Endothelial cell of hepatic sinusoid (primary cell): ENCODE results near the gene SLC5A10.

Experiments used
- in situ Hi-C: cut with HindIII; loops from 2 replicates; pipeline ENCODE4 v1.10.0; 2017; ENCODE audit warnings: low sequenced_read_pairs

The SLC5A10 gene

DNA sequence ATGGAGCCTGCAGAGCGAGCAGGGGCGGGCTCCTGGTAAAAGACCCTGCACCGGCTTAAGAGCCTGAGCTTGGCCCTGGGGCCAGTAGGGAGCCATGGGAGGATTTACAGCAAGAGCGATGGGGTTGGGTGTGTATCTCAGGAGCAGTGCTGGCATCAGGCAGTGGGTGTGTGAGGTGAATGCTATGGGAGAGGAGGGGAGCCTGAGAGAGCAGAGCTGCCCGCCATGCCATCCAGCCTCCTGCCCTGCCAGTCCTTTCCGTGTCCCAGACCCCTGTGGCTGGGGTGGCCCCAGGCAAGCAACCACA is 29.3 kb downstream of the SLC5A10 start:
- in situ Hi-C loops: no loop called here

DNA sequence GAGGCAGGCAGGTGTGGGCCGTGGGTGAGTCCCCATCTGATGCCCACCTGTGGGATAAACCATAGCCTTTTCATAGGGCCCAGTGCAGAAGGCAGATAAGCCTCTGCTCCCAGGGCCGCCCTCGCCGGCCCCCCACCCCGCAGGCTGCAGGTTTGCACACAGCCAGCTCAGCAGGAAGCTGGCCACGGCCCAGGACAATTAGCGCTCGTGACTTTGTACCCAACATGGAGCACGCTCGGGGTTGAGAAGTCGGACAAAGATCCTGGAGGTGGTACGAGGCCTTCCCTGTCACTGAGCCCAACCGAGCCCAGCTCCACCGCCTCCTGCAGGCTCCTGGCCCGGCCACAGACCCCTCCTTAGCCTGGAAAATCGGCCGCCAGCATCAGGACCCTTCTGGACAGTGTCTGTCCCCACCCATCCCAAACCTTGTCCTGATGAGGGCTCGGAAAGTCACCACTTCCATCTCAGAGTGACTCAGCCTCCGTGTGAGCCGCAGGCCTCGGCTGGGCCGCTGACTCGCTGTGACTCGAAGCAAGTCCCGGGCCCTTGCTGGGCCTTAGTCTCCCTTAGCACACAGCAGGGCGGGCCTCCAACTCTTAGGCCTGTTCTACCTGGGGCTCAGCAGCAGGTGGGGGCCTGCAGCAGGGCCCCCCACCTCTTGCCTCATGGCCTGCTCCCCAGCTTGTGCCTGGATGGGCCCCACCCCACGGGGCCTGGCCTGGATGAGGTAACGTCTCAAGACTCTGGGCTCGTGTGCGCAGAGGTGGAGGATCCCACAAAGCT is 29.9 kb downstream of the SLC5A10 start:
- in situ Hi-C loops: no loop called here

DNA sequence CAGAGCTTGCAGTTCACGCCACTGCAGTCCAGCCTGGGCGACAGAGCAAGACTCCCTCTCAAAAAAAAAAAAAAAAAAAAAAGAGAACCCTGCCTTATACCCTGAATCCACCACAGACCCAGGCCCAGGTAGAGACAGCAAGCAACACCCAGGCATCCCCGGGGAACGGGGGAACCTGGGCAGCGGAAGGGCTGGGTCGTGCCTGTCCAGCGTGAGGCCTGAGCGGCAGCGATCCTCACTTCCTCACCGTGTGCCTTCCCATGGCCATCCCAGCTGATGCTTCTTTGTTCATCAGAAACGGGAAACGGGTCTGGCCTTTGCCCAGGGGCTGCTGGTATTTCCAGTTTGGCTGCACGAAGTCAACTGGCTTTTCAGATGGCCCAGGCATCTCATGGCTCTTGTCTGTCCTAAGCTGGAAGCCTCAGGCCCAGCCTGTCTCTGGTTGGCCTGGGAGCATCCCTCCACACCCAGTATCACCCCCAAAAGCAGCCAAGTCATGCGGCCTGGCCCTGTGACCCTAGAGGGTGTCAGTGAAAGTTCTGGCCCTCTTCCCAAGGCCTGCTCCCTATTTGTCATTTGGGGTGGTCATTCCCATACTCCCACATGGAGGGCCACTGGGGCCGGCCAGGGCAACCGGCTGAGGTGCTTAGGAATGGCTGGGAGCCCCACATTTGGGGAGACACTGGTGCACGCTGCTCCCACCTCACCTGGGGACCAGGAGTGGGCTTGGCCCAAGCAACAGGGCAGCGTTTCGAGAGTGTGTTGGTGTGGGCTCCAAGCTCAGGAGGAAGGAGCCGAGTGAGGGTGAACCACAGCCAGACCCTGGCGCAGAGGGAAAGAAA is 32.5 kb downstream of the SLC5A10 start:
- in situ Hi-C loops: no loop called here

DNA sequence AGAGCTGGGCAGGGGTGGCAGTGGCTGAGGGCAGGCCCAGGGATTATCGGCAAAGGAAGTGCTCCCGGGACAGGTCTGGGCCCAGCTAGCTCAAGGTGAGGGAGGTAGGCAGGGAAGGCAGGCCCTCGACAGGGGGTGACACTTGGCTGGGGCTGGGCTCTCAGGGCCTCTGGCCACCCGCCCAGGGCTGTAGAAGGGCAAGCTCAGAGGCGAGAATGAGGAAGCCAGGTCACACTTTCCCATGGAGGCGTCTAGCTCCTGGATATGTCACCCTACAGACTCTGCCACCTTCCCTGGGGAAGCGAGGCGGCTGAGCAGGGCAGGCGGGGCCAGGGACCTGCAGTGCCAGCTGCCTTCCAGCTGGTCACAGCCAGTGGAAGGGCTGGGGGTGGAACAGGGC is 33.5 kb downstream of the SLC5A10 start:
- in situ Hi-C loops: no loop called here

DNA sequence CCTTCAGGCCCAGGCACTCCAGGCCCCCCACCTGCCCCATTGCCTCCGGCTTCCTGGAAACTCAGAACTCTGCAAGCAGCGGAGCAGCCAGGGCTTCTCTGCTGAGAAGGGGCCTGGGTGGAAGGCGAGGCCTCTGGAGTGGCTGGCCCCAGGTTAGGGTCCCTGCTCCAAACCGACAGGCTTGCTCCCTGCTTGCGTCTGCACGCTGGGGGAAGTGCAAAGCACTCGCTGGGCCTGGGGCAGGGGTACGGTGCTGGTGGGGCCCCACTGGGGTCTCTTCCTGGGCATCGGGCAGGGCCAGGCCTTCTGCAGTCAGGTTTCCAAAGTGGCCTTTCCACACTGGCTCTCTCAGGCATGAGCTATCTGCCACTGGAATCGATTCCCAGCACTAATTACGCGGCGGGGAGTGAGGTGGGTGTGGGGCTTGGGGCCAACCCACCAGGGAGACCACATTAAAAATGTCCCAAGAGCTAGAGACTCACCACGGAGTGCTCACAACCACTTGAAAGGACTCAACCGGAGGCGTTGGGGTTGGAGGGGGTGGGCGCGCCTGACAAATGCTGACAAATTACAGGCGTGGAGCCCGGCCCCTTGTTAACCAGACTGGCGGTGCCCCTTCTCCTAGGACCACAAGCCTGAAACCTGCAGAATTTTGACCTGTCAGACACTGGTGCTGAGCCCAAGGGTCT is 34.7 kb downstream of the SLC5A10 start:
- in situ Hi-C loops: no loop called here

DNA sequence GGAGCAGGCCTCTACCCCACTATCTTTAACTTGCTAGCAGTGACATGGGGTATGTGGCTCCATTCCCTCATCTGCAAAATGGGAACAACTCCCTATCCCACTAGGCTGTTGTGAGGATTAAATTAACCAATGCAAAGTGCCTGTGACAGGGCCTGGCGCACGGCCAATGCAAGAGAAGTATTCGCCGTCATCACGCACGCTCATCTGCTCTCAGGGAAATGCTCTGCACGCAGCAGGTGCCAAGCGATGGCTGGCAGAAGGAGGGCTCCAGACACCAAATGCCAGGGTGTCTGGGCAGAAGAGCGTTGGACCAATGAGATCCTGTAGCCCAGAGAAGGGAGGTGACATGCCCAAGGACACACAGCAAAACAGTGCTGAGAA is 35.3 kb downstream of the SLC5A10 start:
- in situ Hi-C loops: no loop called here

DNA sequence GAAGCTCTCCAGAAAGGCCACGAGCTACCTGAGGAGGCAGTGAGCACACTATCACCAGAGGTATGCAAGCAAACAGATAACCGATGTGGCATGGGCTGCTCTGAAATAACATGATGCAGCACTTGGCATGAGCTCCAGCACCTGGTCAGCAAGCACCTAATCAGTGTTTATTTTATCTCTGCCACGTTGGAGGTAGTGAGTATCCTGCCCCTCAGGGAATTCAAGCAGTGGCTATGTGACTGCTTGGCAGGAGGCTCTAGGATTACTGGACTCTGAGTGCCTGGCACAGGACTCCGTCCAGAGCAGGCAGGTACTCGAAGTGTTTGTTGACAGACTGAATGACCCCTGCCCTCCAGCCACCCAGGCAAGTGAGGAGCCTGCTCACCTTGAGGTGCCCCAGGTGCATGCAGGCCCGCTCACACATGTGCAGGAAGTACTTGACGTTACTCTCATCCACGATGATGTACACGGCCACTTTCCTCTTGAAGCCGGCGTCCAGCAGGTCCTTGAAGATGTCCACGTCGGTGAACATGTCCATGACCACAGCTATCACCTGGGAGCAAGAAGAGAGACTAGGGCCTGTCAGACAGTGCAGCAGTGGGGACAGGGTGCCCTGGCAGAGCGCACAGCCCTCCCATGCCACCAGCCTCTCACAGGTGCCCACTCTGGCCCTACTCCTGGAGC is 36.0 kb downstream of the SLC5A10 start:
- in situ Hi-C loops: no loop called here

DNA sequence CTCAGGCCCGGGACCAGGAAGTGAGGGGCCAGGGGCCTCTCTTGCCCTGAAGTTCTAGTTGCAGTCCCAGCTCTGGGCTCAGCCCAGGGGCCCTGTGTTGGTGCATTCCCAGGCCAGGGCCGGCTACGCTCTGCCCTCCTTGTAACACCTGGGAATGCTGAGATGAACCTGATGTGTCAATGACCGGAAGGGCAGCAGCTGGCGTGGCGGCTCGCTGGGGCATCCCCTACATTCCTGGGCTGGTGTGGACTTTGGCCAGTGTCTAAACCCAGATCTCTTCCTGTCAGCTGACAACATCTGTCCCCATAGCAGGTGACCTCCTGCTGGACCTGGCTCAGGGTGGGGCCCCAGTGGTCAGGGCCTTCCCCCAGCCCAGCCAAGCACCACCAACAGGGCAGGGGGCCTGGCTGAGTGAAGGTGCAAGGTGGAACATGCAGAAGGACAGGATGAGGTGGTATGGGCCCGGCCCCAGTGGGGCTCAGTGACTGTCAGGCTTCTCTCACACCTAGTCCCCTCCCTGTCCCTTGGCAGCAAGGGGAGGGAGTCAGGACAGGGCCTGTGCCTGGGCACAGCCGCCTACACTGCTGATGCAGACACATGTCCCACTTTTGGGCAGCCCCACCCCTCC is 36.7 kb downstream of the SLC5A10 start:
- in situ Hi-C loops: no loop called here

DNA sequence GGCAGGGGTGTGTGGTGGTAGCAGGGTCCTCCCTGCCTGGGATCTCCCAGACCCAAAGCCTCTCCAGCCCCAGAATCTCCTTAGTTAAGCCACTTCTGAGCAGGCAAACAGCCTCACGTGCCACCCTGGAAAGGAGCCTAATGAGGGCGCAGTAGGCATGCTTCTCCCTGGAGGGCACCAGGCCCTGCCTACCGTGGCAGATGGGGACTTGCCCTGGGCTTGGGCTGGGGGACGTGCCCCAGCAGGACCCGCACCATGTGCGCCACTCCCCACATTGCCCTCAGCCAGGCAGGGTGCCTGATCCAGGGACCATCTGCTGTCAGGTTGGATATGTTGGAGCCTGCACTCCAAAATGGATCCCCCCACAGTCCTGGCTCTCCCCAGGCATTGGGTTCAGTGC is 38.4 kb downstream of the SLC5A10 start:
- in situ Hi-C loops: no loop called here

DNA sequence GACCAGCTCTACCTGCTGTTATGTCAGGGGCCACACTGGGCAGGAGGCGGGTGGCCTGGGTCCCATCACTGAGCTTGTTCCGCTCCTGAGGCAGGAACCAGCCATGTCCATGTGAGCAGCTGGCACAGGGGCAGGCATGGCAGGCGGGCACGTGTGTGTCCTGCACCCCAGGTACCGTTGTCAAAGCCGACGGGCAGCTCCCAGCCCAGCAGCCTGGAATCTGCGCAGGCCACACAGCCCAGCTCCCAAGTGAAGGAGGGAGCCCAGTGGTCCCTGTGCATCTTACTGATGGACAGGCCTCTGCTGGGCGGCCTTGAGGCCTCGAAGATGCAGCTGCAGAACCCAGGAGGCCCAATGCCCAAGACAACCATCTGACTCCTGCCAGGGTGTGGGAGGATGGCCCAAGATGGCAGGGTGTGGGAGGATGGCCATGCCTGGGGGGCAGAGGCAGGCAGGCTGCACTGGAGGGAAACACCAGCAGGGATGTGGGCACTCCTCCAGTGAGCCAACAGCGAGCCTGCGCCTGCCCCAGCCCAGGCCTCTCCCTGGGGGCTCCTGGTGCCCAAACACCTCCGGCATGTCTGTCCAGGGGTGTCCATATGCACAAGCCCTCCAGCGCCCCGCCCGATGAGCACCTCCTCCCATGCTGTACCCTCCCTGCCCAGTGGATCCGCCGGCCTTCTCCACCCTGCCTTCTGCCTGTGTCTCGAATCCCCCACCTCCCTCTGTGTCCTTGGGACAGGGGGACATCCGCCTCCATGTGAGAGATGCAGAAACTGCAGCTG is 39.8 kb downstream of the SLC5A10 start:
- in situ Hi-C loops: no loop called here

DNA sequence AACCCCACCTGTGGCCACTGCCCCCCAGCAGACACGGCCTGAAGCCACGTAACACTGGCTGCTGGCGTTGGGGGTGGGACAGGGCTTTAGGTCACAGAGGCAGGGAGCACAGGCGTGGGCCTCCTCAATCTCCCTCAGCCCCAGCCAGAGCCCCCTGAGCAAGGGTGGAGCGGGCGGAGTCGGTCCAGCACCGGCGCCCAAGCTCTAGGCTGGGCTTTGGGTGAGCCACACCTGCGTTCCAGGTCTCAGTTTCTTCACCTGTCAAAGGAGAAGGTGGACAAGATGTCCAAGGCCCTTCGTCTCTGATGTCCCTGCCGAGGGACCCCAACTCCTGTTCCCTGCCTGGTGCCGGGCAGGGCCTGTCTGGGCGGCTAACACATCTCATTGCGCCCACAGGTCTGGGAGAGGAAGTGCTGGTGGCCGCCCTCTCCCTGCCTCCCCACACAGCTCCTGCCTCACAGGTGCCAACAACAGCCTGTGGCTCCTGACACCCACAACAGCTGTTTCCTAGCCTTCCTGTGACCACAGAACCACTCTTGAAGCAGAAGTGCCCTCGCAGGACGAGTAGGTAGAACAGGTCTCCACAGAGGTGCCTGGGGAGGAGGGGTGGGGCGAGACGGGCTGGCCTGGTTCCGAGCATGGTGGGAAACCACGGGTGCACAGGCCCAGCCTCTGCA is 40.6 kb downstream of the SLC5A10 start:
- in situ Hi-C loops: no loop called here

DNA sequence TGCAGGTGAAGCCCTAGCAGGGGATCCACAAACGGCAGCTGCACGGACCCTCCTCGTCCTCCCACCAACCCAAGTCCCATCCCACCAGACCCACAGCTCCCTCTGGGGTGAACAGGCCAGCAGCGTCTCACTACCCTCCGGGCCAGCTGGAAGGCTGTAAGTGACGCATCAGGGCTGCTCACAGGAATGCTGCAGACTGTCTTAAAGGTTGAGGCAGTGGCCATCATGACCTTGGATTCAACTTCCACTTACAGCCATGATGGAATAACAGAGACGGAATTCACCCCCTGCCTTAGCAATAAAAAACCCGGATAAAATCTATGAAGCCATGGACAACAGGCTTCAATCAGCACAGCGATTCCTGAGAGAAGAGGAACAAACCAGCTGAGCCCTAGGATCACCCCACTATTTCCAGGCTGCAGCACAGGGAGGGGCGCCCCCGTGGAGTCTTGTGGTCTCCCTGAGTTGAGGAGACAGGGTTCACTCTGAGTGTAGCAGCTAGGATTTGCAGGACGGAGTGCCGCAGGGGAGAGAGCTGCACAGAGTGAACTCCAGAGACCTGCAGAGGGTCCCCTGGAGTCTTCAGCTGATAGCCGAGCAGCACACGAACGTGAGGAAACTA is 42.1 kb downstream of the SLC5A10 start:
- in situ Hi-C loops: no loop called here

DNA sequence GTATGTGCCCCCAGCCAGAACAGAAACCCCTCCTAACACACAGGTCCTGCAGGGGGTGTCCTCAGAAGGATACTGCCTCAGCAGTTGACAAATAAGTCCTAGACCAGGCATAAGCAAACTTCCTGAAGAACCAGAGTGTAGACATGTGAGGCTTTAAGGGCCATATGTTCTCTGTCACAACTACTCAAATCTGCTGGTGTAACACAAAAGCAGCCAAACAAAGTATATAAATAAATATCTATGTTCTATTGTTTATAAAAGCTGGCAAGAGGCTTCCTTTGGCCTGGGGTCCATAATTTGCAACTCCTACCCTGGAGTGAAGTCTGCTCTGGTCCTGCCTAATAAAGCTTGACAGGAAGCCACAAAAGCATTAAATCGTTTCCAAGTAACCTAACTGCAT is 42.7 kb downstream of the SLC5A10 start:
- in situ Hi-C loops: no loop called here

DNA sequence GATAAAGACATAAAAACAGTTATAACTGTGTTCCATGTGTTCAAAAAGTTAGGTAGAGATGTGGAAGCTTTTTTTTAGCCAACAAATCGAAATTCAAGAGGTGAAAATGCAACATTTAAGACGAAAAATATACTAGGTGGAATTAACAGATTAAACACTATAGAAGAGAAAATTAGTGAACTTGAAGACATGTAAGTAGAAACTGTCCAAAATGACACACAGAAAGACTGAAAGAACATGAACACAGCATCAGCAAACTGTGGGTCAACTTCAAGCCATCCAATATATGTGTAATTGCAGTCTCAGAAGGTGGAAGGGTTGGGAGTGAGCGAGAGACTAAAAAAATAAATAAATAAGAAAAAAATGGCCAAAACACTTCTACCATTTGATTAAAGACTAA is 43.3 kb downstream of the SLC5A10 start:
- in situ Hi-C loops: no loop called here

DNA sequence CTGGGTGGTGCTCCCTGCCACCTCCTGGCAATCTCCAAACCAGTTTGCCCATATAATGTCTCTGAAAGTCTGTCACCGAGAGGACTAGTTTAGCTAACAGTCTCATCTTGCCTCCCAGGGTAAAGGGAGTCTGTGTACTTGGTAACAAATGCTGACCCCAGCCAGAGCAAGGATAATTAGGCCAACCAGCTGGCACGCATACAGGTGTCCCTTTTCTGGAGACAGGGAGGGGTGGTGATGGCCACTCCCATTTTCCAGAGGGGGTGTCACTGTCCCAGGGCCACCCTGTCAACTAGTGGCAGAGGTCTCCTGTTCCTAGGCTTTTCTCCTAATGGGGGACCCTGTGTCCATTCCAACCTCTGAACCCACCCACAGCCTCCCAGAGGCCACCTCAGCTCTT is 44.5 kb downstream of the SLC5A10 start:
- in situ Hi-C loops: no loop called here

DNA sequence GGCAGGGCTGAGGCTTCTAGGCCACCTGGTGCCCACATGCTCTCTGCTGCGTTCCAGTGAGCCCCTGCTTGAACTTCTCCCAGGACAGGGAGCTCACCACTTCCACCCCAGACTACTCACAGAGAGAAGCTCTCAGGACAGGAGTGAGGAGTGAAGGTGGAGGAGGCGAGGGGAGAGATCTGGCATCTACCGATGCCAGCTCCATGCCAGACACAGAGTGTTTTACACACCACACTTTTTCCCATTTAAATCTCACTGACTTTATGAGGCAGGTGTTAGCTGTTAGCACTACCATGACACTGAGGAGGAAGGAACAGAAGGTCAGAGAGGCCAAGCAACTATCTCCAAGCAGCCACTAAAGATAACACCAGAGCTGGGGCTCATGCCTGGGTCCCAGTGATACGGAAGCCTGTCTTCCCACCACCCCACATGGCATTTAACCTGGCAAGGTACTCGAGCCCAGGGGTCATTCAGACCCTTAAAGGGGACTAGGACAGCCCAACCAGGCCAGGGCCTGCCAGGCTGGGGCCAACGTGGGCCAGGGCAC is 45.8 kb downstream of the SLC5A10 start:
- in situ Hi-C loops: no loop called here

DNA sequence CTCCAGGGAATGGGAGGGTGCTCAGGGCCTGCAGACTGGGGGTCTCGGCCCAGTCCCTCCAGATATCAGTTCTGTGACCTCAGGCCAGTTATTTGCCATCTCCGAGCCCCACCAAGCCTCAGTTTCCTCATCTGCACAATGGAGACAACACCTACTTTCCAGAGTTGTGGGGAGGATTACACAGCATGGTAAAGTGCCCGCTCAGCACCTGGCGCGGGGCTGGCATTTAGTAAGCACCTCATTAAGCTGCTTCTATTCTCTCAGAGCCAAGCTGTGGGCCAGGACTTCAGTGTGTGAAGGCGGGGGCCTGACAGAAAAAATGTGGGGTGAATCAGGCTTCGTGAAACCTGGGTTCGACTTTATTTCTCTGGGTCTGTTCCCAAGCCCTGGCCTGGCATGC is 47.4 kb downstream of the SLC5A10 start:
- in situ Hi-C loops: no loop called here

DNA sequence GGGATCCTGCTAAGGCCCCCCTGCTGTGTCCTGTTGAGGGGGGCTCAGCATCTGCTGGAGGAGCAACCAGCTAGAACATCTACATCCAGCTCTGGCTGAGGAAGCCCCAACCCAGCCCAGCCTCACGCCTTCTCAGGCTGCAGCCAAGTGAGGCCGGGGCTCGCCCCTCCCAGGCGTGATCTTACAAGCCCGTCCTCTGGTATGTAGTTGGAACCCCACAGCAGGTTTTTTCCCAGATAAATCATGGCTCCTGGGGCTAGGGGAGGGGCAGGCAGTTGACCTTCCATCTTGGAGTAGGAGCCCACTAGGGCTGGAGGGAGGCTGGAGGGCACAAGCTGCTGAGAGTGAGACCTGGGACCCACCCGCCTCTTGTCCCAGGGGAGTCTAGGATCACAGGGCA is 47.9 kb downstream of the SLC5A10 start:
- in situ Hi-C loops: no loop called here
